SJSA1 (cell line): Measurements from ENCODE around the gene BCL2A1. TPM values are rescaled to one million over a fixed set of nuclear protein-coding genes. Genes with fewer than 3 reads are reported as not detected.
"Not testable (repeated sequence)": the region's sequence is repeated elsewhere in the genome, so short reads cannot be mapped to it uniquely, and the experiment has no call there.

Experiments used
- DNase-seq, 2 experiments: peaks; one replicate each; pipeline ENCODE4 v3.0.0-alpha.2; 2015 to 2020; ENCODE audit warnings: low spot score in 2 of 2, low read depth in 1 of 2
- H3K27ac ChIP-seq: fragments of 250-450 bp; sonication (Bioruptor Pico); 2 replicates; pipeline ENCODE4 v1.5.1; 2020; ENCODE audit warnings: mild to moderate bottlenecking, moderate library complexity
- H3K27me3 ChIP-seq: fragments of 250-450 bp; sonication (Bioruptor Pico); replicated peaks from 2 replicates; pipeline ENCODE4 v1.5.1; 2020; ENCODE audit warnings: mild to moderate bottlenecking, moderate library complexity
- H3K36me3 ChIP-seq: fragments of 250-450 bp; sonication (Bioruptor Pico); 2 replicates; pipeline ENCODE4 v1.5.1; 2020; ENCODE audit warnings: mild to moderate bottlenecking
- H3K4me1 ChIP-seq: fragments of 250-450 bp; sonication (Bioruptor Pico); replicated peaks from 2 replicates; pipeline ENCODE4 v1.6.1; 2021; ENCODE audit warnings: mild to moderate bottlenecking
- H3K4me3 ChIP-seq: fragments of 250-450 bp; sonication (Bioruptor Pico); 2 replicates; pipeline ENCODE4 v1.5.1; 2020; ENCODE audit warnings: mild to moderate bottlenecking
- H3K9me3 ChIP-seq: fragments of 250-450 bp; sonication (Bioruptor Pico); replicated peaks from 2 replicates; pipeline ENCODE4 v1.5.1; 2020; ENCODE audit warnings: mild to moderate bottlenecking
- total RNA-seq: library from RNA; depleted of rRNA; stranded (reverse); fragments of >200 nt; shearing (Covaris generic); gene quantifications from 2 replicates; pipeline ENCODE4 v1.2.3, GENCODE V29; 2014; rRNA removed

Gene BCL2A1
- total RNA-seq, 1 experiment from 2014 or later: 0.34 TPM

DNA sequence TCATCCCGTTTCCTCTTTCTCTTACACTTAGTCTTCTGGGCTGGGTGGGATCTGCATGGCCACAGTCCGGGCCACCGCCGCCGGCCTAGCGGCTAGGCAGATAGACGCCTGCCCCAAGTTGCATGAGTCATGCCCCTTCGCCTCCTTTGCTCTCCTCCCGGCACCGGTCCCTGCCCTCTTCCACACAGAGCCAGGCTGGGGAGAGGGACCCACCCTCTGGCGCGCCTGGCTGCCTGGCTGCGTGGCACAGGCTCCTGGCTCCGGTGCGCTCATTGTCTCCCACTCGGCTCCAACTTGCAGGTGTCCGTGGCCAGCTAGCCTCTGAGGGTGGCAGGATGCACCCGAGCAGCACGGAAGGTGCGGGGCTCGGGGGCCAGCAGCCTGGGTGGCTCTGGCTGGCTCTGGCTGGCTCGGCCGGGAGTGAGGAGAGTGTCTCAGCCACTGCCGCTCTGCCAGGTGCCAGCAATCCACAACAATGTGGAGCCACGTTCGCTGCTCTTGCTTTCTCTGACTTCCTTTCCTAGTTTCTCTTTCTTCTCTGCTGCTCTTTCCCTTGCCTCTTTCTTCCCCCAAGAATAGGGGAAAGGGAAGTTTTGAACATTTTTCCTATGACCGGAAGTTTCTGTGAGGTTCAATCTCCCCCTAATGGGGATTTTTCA lies 51.8 kb downstream of the BCL2A1 start:
- Histone ChIP-seq H3K27me3 (no peaks in the 10 kb centered on the region), H3K27ac (no peak overlapping the region), H3K4me3 (no peak overlapping the region), H3K36me3 (peaks cover 70% of the 10 kb centered on the region), H3K9me3 (peaks cover 39% of the 10 kb centered on the region), H3K4me1 (peaks cover 7% of the 10 kb centered on the region)
- no peak for DNase-seq

DNA sequence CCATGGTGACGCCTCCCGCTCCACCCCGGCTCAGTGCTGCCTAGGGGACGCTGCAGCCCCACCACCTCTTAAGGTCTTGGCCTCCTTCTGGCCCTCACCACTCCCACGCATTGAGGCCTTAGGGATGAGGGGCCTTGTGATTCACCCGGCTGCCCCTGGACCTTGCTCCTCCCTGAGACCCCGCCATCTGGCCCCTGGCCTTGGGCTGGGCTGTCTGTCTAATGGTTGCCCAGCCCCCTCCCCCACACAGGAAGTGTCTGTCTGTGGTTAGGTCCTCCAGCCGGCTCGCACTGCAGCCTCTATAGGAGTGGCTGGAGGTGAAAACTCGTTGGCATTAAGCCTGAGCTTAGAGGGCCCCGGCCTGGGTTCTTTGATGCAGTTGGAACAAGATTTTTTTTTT lies 52.7 kb downstream of the BCL2A1 start:
- Histone ChIP-seq H3K27ac (no peak overlapping the region), H3K36me3 (peaks cover 70% of the 10 kb centered on the region), H3K4me1 (peaks cover 7% of the 10 kb centered on the region), H3K27me3 (no peaks in the 10 kb centered on the region), H3K9me3 (peaks cover 39% of the 10 kb centered on the region), H3K4me3 (no peak overlapping the region)
- DNase-seq: no peak

DNA sequence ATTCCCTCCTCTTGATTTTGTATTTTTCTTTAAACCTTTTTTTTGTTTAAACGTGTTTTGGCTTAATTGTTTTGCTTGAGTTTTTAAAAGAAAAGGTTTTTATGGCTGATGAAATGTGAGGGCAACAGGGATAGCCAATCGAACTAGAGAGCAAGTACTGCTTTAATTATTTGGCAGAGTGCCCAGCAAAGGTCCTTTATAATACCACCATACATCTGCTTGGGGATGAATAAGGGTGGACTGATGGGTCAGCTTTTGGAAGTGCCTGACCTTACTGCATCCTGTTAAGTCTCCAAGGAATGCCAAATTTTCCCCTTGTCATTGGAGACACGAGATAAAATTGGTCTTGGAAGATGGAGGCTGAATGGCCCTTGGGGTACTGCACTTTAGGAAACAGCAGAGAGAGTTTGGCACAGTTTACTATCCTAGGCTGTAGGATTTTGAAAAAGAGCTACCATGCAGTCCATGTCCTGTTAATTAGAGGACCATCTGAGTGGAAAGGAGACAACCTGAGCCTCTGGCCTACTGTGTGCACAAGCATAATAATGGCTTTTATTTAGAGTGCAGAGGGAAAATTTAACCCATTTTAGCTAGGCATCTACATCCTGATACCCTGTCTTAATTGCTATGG lies 54.4 kb downstream of the BCL2A1 start:
- H3K27me3 ChIP-seq: no peaks in the 10 kb centered on the region
- H3K36me3 ChIP-seq: peaks cover 65% of the 10 kb centered on the region
- no peak overlapping the region for H3K4me3 ChIP-seq

DNA sequence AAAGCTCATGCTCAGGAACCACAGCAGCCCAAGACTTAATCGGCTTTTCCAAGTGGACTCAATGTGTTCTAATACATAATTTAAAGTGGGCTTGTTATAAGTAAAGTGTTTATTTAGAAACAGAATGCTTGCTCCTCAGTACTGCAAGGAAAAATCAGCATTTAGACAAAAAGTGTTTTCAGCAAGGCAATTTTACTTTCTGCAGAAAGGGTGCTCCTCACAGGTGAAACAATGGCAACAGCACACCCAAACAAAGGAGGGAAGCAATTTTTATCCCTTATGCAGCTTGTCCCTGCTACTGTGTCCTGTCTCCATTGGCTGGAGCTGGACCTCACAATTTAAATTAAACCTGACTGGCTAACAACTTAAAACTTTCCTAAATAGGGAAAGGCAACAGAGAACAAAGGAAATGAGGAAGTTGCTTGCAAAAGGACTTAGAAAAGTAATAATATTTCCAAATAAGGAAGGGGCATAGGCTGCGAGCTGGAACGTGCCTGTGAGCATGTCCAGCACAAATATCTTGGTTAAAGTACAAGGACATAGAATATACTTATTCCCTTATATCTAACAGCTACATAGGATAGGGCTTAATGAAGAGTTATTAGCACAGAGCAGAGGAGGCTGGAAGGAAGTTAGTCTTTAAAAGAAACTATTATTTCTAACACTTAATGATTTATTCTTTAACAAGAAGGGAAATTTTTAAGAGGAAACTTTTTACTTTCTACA lies 55.1 kb downstream of the BCL2A1 start:
- H3K4me3 ChIP-seq, H3K27me3 ChIP-seq, H3K27ac ChIP-seq, DNase-seq, H3K4me1 ChIP-seq: not testable (repeated sequence)
- peaks cover 25% of the 10 kb centered on the region for H3K9me3 ChIP-seq
- H3K36me3 ChIP-seq: peaks cover 60% of the 10 kb centered on the region

More for the DNA sequence above, 54.4 kb downstream of the BCL2A1 start:
- Histone ChIP-seq H3K4me1 (no peaks in the 10 kb centered on the region), H3K27ac (no peak overlapping the region), H3K9me3 (peaks cover 30% of the 10 kb centered on the region)
- no peak for DNase-seq

DNA sequence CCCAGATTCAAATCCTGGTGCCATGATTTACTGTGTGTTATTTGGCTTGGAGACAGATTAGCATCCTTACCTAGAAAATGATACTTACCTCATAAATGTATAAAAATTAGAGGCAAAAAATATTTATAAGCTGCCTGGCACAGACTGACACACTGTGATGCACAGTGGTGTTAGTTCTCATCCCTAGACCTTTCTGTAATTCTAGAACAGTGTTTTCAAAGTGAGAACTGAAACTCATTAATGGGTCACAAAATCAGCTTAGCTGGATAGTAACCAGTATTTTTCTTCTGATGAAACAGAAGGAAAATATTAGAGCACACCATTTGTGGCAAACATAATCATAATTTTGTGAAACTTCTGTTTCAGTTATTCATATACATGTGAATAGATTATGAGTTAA lies 56.3 kb downstream of the BCL2A1 start:
- peaks cover 21% of the 10 kb centered on the region for H3K9me3 ChIP-seq
- H3K4me3 ChIP-seq: no peak overlapping the region
- no peak for DNase-seq
- H3K4me1 ChIP-seq: no peaks in the 10 kb centered on the region
- no peak overlapping the region for H3K27ac ChIP-seq
- no peaks in the 10 kb centered on the region for H3K27me3 ChIP-seq
- H3K36me3 ChIP-seq: peaks cover 52% of the 10 kb centered on the region

Other genes with a start within 250 kb of the BCL2A1 start
- gene MTHFS, start 74.2 kb downstream of the BCL2A1 start, total RNA-seq: 13.7 and 34.7 TPM in 2 replicates
- gene ZFAND6, start 88.5 kb upstream of the BCL2A1 start, total RNA-seq: 124 and 181 TPM in 2 replicates
- gene FAH, start 181.8 kb upstream of the BCL2A1 start, total RNA-seq: 34.4 and 41.5 TPM in 2 replicates